Measurements from ENCODE around the gene RHBDD1.

The RHBDD1 gene

GRCh38 chr2:226873826-226874225 is 38.0 kb downstream of the RHBDD1 start:
- Histone ChIP-seq H3K27ac (replicated peaks; ENCODE audit: low read length) (no peak overlapping the region), H3K23ac (ENCODE audit: low read depth, low read length, poor library complexity) (no peak overlapping the region), H3K4me1 (ENCODE audit: control insufficient read depth in 2 of 2, insufficient read depth in 1 of 2, low read depth in 1 of 2, low read length in 2 of 2) (peaks cover 2 to 6% of the 10 kb centered on the region in 2 donors), H2BK12ac (ENCODE audit: low read length) (no peak overlapping the region), H3K14ac (ENCODE audit: low read length) (no peak overlapping the region), H3K9me3 (replicated peaks in 1 of 2; ENCODE audit: control insufficient read depth in 2 of 2, insufficient read depth in 1 of 2, low read depth in 1 of 2, low read length in 2 of 2) (no peaks in the 10 kb centered on the region), H2BK5ac (ENCODE audit: low read length) (no peak overlapping the region), H3K4me3 (ENCODE audit: low read length in 2 of 2) (no peak overlapping the region), H2BK120ac (ENCODE audit: low read depth, low read length) (no peak overlapping the region), H3K27me3 (ENCODE audit: control insufficient read depth in 3 of 3, insufficient read depth in 3 of 3, low read depth in 1 of 3, low read length in 3 of 3) (no peaks in the 10 kb centered on the region), H3K4me2 (ENCODE audit: insufficient read depth, low read length, poor library complexity, severe bottlenecking) (no peak overlapping the region), H4K91ac (ENCODE audit: low read depth, low read length, poor library complexity) (no peak overlapping the region), H4K8ac (ENCODE audit: low read depth, low read length) (no peak overlapping the region), H3K36me3 (replicated peaks in 1 of 2; ENCODE audit: control insufficient read depth in 2 of 2, insufficient read depth in 2 of 2, low read length in 2 of 2) (no peaks in the 10 kb centered on the region), H2AK5ac (ENCODE audit: low read depth, low read length) (no peak overlapping the region), H3K4ac (ENCODE audit: low read length) (no peak overlapping the region), H2BK15ac (ENCODE audit: low read length) (no peak overlapping the region), H2AFZ (ENCODE audit: low read length) (no peak overlapping the region), H3K18ac (ENCODE audit: low read length) (no peak overlapping the region), H3K79me1 (ENCODE audit: low read depth, low read length) (no peaks in the 10 kb centered on the region), H3K9ac (ENCODE audit: low read depth, low read length, poor library complexity) (no peak overlapping the region)
- no CpG with 5 or more reads among the region's 1 CpG for WGBS, 2 donors (ENCODE audit: extremely low coverage in 2 of 2, insufficient read length in 2 of 2, insufficient replicate concordance in 1 of 2)
- DNase-seq (ENCODE audit: low spot score): no peak

GRCh38 chr2:226874749-226875148 is 38.9 kb downstream of the RHBDD1 start:
- WGBS, 2 donors (ENCODE audit: extremely low coverage in 2 of 2, insufficient read length in 2 of 2, insufficient replicate concordance in 1 of 2): no CpG with 5 or more reads among the region's 3 CpGs
- Histone ChIP-seq H3K4me1 (ENCODE audit: control insufficient read depth in 2 of 2, insufficient read depth in 1 of 2, low read depth in 1 of 2, low read length in 2 of 2) (peaks cover 0 to 6% of the 10 kb centered on the region in 2 donors), H2BK15ac (ENCODE audit: low read length) (no peak overlapping the region), H3K18ac (ENCODE audit: low read length) (no peak overlapping the region), H2AK5ac (ENCODE audit: low read depth, low read length) (no peak overlapping the region), H3K36me3 (replicated peaks in 1 of 2; ENCODE audit: control insufficient read depth in 2 of 2, insufficient read depth in 2 of 2, low read length in 2 of 2) (no peaks in the 10 kb centered on the region), H2BK120ac (ENCODE audit: low read depth, low read length) (no peak overlapping the region), H4K8ac (ENCODE audit: low read depth, low read length) (no peak overlapping the region), H3K9me3 (replicated peaks in 1 of 2; ENCODE audit: control insufficient read depth in 2 of 2, insufficient read depth in 1 of 2, low read depth in 1 of 2, low read length in 2 of 2) (no peaks in the 10 kb centered on the region), H3K27me3 (ENCODE audit: control insufficient read depth in 3 of 3, insufficient read depth in 3 of 3, low read depth in 1 of 3, low read length in 3 of 3) (no peaks in the 10 kb centered on the region), H2AFZ (ENCODE audit: low read length) (no peak overlapping the region), H3K79me1 (ENCODE audit: low read depth, low read length) (no peaks in the 10 kb centered on the region), H3K9ac (ENCODE audit: low read depth, low read length, poor library complexity) (no peak overlapping the region), H3K4me3 (ENCODE audit: low read length in 2 of 2) (no peak overlapping the region), H3K4ac (ENCODE audit: low read length) (no peak overlapping the region), H2BK12ac (ENCODE audit: low read length) (no peak overlapping the region), H3K4me2 (ENCODE audit: insufficient read depth, low read length, poor library complexity, severe bottlenecking) (no peak overlapping the region), H3K27ac (replicated peaks; ENCODE audit: low read length) (no peak overlapping the region), H3K14ac (ENCODE audit: low read length) (no peak overlapping the region), H4K91ac (ENCODE audit: low read depth, low read length, poor library complexity) (no peak overlapping the region), H3K23ac (ENCODE audit: low read depth, low read length, poor library complexity) (no peak overlapping the region), H2BK5ac (ENCODE audit: low read length) (no peak overlapping the region)
- DNase-seq (ENCODE audit: low spot score): no peak

- Histone ChIP-seq H2AK5ac (ENCODE audit: low read depth, low read length) (no peak overlapping the region), H2BK15ac (ENCODE audit: low read length) (no peak overlapping the region), H3K36me3 (replicated peaks in 1 of 2; ENCODE audit: control insufficient read depth in 2 of 2, insufficient read depth in 2 of 2, low read length in 2 of 2) (no peaks in the 10 kb centered on the region), H3K9me3 (replicated peaks in 1 of 2; ENCODE audit: control insufficient read depth in 2 of 2, insufficient read depth in 1 of 2, low read depth in 1 of 2, low read length in 2 of 2) (no peaks in the 10 kb centered on the region), H2BK12ac (ENCODE audit: low read length) (no peak overlapping the region), H3K4me3 (ENCODE audit: low read length in 2 of 2) (no peak overlapping the region), H3K18ac (ENCODE audit: low read length) (no peak overlapping the region), H3K79me1 (ENCODE audit: low read depth, low read length) (no peaks in the 10 kb centered on the region), H3K9ac (ENCODE audit: low read depth, low read length, poor library complexity) (no peak overlapping the region), H2BK120ac (ENCODE audit: low read depth, low read length) (no peak overlapping the region), H4K91ac (ENCODE audit: low read depth, low read length, poor library complexity) (no peak overlapping the region), H3K23ac (ENCODE audit: low read depth, low read length, poor library complexity) (no peak overlapping the region), H2AFZ (ENCODE audit: low read length) (no peak overlapping the region), H4K8ac (ENCODE audit: low read depth, low read length) (no peak overlapping the region), H3K14ac (ENCODE audit: low read length) (no peak overlapping the region), H3K4me2 (ENCODE audit: insufficient read depth, low read length, poor library complexity, severe bottlenecking) (no peak overlapping the region), H3K4me1 (ENCODE audit: control insufficient read depth in 2 of 2, insufficient read depth in 1 of 2, low read depth in 1 of 2, low read length in 2 of 2) (peaks cover 0 to 6% of the 10 kb centered on the region in 2 donors), H3K27me3 (ENCODE audit: control insufficient read depth in 3 of 3, insufficient read depth in 3 of 3, low read depth in 1 of 3, low read length in 3 of 3) (no peaks in the 10 kb centered on the region), H3K4ac (ENCODE audit: low read length) (no peak overlapping the region), H3K27ac (replicated peaks; ENCODE audit: low read length) (no peak overlapping the region), H2BK5ac (ENCODE audit: low read length) (no peak overlapping the region)
- no peak for DNase-seq (ENCODE audit: low spot score)
- WGBS, 2 donors (ENCODE audit: extremely low coverage in 2 of 2, insufficient read length in 2 of 2, insufficient replicate concordance in 1 of 2): no CpG with 5 or more reads among the region's 5 CpGs
Measured at GRCh38 chr2:226875438-226876225, 39.8 kb downstream of the RHBDD1 start.

- no peak overlapping the region for H2AFZ ChIP-seq (ENCODE audit: low read length)
- H2BK15ac ChIP-seq (ENCODE audit: low read length): no peak overlapping the region
- H3K4me2 ChIP-seq (ENCODE audit: insufficient read depth, low read length, poor library complexity, severe bottlenecking): no peak overlapping the region
- no peak overlapping the region for H2BK12ac ChIP-seq (ENCODE audit: low read length)
- no peak for DNase-seq (ENCODE audit: low spot score)
- no peak overlapping the region for H4K8ac ChIP-seq (ENCODE audit: low read depth, low read length)
- H3K4me3 ChIP-seq (ENCODE audit: low read length in 2 of 2): no peak overlapping the region
- H3K4ac ChIP-seq (ENCODE audit: low read length): no peak overlapping the region
- H2BK120ac ChIP-seq (ENCODE audit: low read depth, low read length): no peak overlapping the region
- no peaks in the 10 kb centered on the region for H3K36me3 ChIP-seq (replicated peaks in 1 of 2; ENCODE audit: control insufficient read depth in 2 of 2, insufficient read depth in 2 of 2, low read length in 2 of 2)
- H3K27ac ChIP-seq (replicated peaks; ENCODE audit: low read length): no peak overlapping the region
- H3K27me3 ChIP-seq (ENCODE audit: control insufficient read depth in 3 of 3, insufficient read depth in 3 of 3, low read depth in 1 of 3, low read length in 3 of 3): no peaks in the 10 kb centered on the region
- WGBS, 2 donors (ENCODE audit: extremely low coverage in 2 of 2, insufficient read length in 2 of 2, insufficient replicate concordance in 1 of 2): no CpG with 5 or more reads among the region's 3 CpGs
- H3K18ac ChIP-seq (ENCODE audit: low read length): no peak overlapping the region
- H3K23ac ChIP-seq (ENCODE audit: low read depth, low read length, poor library complexity): no peak overlapping the region
- no peak overlapping the region for H4K91ac ChIP-seq (ENCODE audit: low read depth, low read length, poor library complexity)
- H2AK5ac ChIP-seq (ENCODE audit: low read depth, low read length): no peak overlapping the region
- no peak overlapping the region for H2BK5ac ChIP-seq (ENCODE audit: low read length)
- H3K4me1 ChIP-seq (ENCODE audit: control insufficient read depth in 2 of 2, insufficient read depth in 1 of 2, low read depth in 1 of 2, low read length in 2 of 2): peaks cover 0 to 6% of the 10 kb centered on the region in 2 donors
- no peak overlapping the region for H3K14ac ChIP-seq (ENCODE audit: low read length)
- H3K79me1 ChIP-seq (ENCODE audit: low read depth, low read length): no peaks in the 10 kb centered on the region
- no peaks in the 10 kb centered on the region for H3K9me3 ChIP-seq (replicated peaks in 1 of 2; ENCODE audit: control insufficient read depth in 2 of 2, insufficient read depth in 1 of 2, low read depth in 1 of 2, low read length in 2 of 2)
- H3K9ac ChIP-seq (ENCODE audit: low read depth, low read length, poor library complexity): no peak overlapping the region
Measured at GRCh38 chr2:226877491-226877890, 41.6 kb downstream of the RHBDD1 start.
